Measurements from ENCODE around the gene EIF3K.
"Not testable (repeated sequence)": the region's sequence is repeated elsewhere in the genome, so short reads cannot be mapped to it uniquely, and the experiment has no call there.

EIF3K gene

DNA sequence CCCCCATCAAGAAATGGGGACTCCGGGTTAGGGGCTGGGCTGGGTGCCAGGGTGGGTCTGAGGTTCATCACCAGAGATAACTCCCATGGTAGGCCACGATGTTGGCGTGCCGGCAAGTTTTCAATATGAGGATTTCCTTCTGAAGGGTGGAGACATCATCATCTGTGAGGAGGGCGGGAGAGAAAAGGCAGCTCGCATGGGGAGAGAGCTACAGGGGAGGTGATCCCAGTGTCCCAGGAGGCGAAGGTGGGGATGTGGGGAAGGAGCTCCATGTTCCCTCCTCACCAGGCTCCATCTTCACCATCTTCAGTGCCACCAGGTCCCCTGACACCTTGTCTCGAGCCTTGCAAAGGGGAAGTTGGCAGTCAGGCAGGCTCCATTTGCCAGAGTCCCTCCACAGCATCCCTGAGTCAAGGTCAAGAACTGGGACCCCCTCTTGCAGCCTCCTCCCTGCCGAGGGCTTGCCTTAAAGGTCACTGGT is 1.7 kb upstream of the EIF3K start:
- in situ Hi-C loops (cut with HindIII; ENCODE audit: low sequenced_read_pairs): no loop called here

DNA sequence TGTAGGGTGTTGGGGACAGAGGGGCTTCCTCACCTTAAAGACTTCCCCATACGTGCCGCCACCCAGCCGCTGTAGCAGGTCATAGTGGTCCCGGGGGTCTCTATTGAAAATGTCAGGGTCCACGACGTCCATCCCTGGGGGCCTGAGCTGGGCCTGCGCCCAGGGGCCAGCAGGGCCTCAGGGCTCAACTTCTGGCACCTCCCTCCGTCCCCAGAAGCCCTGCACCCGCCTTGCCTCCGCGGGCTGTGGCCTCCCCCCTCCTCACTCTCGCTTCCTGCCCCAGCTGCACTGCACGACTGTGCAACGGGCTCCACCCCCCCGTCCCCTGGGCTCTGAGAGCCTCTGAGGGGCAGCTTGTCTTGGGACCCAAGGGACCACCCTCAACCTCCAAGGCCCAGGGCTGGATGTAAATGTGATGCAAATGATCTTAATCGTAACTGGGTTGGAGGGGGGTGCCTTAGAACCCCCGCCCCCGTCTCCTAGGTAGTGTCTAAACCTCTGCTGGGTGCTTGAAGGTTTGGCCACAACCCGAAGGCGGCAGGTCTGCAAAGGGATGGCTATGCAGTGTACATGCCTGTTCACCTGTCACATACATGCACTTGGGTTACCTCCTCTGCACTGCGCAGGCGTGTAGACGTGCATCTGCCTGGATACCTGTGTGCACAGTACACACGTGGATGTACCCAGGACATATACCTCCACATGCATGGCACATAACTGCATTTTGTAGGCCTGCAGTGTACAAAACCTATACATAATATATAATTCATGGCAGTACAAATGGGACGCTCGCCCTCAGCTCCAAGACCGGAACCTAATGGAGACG is 1.0 kb upstream of the EIF3K start, which contains the start of gene MAP4K1:
MAP4K1 (minus strand) TSS at position 190 of the 826 bp plus-strand sequence; CDS start at position 132, 58 bp downstream.
- in situ Hi-C loops (cut with HindIII; ENCODE audit: low sequenced_read_pairs): no loop called here

DNA sequence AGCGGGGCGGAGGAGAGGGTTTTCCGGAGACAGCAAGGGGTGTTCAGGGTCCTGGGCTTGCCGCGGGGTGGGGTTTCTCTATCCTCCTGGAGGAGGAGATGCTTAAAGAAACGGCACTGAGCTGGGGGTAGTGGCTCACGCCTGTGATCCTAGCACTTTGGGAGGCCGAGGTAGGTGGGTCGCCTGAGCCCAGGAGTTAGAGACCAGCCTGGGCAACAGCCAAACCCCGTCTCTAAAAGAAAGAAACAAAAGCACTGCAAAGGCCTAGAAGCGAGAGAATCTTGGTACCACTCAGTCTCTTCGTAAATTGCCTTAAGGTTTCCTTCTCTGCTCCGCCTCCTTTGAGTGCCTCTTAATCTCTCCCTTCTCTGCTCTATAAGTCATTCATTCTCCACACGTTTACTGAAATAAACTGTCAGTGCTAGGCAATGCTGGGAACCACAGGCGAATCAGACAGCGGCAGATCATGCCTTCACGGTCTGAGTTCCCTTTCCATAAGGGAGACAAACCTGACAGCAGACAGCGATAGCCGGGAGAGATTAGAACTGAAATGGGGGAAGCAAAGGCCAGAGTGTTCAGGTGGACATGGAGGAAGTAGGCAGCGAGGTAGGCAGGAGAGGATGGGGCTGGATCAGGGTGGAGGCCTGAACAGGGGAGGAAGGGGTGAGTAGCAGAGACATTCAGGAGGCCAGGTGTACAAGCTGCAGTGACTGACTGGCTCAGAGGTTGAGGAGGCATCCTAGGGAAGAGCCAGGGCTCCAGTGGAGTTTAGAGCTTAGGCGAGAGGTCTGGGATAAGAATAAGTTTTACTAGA is 580 bp downstream of the EIF3K start:
- in situ Hi-C loops (cut with HindIII; ENCODE audit: low sequenced_read_pairs): no loop called here

DNA sequence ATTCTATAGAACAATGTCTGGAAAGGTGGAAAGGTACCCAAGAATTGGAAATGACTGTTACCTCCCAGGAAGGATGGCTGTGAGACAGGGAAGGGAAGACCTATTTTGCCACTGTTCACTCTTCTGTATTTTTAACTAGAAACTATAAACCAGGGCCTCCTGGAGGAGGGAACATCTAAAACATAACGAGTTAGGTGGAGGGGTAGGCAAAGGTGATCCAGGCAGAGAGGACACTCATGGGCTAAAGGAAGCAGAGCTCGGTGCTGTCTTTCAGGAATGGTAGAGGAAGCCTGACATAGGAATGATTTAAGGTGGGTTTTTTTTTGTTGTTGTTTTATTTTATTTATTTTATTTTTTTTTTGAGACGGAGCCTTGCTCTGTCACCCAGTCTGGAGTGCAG is 5.8 kb downstream of the EIF3K start:
- in situ Hi-C loops (cut with HindIII; ENCODE audit: low sequenced_read_pairs): no loop called here

DNA sequence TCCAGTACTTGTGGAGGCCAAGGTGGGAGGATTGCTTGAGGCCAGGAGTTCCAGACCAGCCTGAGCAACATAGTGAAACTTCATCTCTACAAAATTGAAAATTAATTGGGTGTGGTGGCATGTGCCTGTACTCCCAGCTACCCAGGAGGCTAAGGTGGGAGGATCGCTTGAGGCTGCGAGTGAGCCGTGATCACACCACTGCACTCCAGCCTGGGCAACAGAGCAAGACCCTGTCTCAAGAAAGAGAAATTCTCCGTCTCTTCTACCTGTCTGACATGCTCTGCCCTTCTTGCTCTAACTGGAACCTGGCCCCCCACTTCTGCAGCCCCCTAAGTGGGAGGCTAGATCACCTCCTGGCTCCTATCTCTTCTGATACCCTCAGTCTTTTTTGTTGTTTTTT is 7.4 kb downstream of the EIF3K start:
- in situ Hi-C loops (cut with HindIII; ENCODE audit: low sequenced_read_pairs): no loop called here

DNA sequence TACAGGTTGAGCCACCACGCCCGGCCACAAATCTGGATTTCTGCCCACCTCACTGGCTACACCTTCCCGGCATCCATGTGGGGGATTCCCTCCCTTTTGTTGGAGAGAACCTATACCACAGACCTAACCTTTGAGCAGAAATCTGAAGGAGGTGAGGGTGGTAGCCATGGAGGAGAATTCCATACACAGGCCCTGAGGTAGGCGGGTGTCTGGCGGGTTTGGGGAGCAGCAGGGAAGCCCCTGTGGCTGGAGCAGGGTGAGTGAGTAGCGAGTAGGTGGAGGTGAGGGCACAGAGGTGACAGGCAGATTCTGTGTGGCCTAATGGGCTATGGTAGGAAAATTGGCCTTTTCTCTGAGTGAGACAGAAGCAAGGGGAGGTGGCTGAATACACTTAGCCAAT is 10.6 kb downstream of the EIF3K start:
- in situ Hi-C loops (cut with HindIII; ENCODE audit: low sequenced_read_pairs): no loop called here

DNA sequence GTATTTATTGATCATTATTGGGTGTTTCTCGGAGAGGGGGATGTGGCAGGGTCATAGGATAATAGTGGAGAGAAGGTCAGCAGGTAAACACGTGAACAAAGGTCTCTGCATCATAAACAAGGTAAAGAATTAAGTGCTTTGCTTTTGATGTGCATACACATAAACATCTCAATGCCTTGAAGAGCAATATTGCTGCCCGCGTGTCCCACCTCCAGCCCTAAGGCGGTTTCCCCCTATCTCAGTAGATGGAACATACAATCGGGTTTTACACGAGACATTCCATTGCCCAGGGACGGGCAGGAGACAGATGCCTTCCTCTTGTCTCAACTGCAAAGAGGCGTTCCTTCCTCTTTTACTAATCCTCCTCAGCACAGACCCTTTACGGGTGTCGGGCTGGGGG is 12.3 kb downstream of the EIF3K start:
- in situ Hi-C loops (cut with HindIII; ENCODE audit: low sequenced_read_pairs): not testable (repeated sequence)

DNA sequence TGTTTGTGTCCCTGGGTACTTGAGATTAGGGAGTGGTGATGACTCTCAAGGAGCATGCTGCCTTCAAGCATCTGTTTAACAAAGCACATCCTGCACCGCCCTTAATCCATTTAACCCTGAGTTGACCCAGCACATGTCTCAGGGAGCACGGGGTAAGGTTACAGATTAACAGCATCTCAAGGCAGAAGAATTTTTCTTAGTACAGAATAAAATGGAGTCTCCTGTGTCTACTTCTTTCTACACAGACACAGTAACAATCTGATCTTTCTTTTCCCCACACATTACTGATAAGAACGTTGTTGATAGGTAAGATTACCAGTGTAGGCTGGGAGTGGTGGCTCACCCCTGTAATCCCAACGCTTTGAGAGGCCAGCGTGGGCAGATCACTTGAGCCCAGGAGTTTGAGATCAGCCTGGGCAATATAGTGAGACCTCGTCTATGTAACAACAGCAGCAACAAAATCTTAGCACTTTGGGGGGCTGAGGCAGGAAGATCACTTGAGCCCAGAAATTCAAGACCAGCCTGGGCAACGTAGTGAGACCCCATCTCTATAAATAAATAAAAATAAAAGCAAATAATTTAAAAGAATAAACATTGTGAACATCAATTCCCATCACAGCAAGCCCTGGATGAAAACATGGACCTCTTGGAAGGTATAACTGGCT is 13.0 kb downstream of the EIF3K start:
- in situ Hi-C loops (cut with HindIII; ENCODE audit: low sequenced_read_pairs): not testable (repeated sequence)

DNA sequence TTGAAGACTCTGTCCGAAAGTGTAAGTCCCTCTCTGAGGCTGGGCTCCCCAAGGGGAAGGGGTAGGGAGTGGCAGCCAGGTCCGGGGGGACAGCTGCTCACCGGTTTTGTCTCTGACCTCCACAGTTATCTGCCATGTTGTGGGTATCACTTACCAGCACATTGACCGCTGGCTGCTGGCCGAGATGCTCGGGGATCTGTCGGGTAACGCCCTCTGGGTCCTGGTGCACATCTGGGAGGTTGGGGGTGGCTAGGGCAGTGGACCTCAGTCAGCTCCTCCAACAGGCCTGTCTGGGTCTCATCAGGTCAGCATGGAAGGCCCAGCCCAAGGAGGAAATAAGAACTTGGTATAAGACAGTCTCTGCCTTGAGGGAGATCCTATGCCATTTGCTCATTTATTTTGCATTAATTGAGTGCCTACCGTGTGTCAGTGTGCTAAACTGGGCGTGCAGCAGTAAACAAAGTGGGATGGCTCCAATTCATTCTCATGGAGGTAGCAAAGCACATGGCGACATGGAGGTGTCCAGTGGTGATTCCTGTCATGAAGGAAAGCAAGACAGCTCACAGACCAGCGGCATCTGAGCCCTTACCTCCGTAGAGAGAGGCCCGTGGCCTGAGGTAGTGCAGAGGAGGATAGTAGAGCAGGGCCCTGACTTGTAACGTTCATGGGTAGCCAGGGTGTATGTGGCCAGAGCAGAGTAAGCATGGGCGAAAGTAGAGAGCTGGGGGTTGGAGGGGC is 13.7 kb downstream of the EIF3K start:
- in situ Hi-C loops (cut with HindIII; ENCODE audit: low sequenced_read_pairs): no loop called here

DNA sequence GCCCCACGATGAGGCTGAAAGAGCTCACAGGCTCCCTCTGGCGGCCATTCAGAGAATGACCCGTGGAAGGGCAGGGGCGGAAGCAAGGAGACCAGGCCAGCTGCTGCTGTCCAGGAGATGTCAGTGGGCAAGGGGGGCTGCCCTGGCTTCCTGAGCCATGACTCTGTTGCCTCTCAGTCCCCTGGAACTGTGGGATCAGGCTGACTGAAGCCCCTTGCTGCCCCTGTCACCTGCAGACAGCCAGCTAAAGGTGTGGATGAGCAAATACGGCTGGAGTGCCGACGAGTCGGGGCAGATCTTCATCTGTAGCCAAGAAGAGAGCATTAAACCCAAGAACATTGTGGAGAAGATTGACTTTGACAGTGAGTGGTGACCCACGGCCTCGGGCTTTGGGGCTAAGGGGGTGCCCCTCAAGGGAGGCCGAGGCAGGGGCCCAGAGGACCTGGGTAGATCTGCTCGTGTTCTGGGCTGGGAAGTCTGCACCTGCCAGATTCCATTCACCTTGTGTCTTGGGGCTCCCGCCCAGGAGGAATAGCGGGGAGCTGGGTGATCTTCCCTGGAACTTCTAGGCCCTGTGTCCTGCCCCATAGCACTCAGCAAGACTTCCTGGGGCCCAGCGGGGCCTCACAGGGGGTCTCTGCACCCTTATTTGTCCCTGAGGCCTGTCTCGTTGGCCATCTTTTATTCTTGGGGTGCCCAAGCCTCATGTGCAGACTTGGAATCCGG is 15.9 kb downstream of the EIF3K start:
- in situ Hi-C loops (cut with HindIII; ENCODE audit: low sequenced_read_pairs): no loop called here

DNA sequence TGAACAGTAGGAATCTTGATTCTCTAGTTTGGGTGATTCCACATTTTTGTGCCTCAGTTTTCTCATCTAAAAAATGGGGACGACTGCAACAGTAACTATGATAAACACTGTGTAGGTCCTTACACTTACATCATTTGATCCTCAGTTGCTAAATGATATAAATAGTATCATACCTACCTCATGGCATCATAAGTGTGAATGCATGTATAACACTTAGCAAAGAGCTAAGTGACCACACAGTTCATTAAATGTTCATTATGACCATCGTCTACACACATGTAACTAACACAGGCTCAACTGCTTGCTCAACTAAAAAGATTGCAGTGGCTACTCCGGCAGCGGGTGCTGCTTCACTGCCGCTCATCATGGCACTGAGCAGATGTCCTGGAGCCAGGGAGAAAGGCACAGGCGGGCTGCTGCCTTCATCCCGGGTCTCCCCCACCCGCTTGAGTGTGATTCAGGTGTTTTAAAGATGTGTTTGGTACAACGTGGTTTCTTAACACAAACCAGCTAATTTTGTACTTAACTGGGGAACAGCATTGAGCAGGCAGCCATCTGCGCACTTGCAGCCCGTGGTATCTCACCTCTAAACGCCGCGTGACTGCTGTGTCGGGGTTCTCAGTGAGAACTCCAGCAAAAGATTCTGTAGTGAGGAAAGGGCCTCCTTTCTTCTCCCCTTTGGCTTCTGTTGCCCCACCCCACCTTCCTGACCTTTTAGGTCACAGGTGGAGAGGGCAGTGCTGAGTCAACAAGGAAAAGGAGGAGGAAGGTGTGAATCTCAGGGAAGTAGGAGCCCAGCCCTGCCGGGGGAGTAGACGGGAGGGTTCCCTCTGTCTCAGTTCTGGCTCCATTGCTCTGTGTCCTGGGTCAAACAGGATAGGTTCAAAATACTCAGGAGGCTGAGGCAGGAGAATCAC is 16.8 kb downstream of the EIF3K start:
- in situ Hi-C loops (cut with HindIII; ENCODE audit: low sequenced_read_pairs): no loop called here

DNA sequence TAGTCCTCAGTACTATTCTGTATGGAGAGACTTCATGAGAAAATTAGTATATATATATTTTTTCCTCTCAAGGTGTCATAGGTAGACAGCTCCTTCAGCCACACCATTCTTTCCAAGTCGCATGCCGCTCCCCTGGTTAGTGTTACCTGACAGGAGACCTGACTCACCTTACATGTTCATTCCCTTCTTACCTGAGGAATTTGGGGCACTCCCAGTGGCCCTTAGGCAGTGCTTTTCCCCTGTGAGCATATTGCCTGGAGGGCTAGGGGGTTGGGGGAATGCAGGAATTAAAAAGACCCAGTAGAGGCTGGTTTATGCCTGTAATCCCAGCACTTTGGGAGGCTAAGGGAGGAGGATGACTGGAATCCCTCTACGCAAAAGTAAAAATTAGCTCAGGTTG is 19.5 kb downstream of the EIF3K start:
- in situ Hi-C loops (cut with HindIII; ENCODE audit: low sequenced_read_pairs): no loop called here

DNA sequence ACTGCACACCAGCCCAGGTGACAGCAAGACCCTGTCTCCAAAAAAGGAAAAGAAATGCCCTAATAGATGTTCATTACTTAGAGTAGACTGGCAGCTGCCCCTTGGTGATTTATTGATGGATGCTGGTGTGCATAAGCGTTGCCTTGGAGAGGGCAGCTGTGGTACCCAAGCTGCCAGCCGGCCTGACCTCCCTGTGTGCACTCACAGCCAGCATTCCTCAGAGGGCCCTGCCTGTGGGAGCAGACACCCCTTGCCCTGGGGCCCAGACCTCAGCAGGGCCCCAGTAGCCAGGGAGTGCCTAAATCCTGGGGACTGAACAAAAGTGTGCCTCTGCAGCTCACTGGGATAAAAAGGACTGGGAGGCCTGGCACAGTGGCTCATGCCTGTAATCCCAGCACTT is 20.7 kb downstream of the EIF3K start:
- in situ Hi-C loops (cut with HindIII; ENCODE audit: low sequenced_read_pairs): no loop called here

DNA sequence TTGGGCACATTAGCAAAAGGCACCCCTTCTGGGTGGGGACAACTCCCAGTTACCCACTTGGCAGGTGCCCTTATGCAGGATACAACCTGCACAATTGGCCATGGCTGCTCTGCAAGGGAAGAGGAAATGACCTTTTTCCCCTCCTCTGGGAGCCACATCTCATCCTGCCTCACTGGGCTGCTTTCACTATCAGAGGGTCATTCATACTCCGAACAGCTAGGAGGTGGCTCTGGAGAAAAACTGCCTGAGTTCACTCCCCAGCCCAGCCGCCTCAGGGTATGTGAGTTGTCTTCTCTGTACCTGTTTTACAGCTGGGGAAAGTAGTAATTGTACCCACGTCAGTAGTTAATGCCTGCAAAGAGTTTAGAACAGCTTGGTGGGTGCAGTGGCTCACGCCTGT is 21.4 kb downstream of the EIF3K start:
- in situ Hi-C loops (cut with HindIII; ENCODE audit: low sequenced_read_pairs): no loop called here

DNA sequence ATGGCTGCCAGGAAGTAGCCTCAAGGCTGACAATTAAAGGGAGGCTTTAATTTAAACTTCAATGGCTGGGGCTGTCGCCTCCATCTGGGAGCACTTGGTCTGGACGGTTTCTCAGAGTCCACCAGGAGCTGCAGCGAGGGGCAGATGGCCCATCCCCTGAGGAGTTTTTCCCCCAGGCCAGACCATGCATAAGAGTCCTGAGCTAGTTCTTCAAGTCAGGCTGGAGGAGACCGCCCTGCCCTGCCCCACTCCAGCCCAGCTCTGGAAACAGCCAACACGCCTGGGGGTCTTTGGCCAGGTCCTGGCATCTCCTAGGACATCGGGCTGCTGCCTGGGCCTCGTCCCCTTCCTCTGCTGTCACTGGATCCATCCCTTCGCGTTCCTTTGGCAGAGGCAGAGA is 23.2 kb downstream of the EIF3K start:
- in situ Hi-C loops (cut with HindIII; ENCODE audit: low sequenced_read_pairs): no loop called here

DNA sequence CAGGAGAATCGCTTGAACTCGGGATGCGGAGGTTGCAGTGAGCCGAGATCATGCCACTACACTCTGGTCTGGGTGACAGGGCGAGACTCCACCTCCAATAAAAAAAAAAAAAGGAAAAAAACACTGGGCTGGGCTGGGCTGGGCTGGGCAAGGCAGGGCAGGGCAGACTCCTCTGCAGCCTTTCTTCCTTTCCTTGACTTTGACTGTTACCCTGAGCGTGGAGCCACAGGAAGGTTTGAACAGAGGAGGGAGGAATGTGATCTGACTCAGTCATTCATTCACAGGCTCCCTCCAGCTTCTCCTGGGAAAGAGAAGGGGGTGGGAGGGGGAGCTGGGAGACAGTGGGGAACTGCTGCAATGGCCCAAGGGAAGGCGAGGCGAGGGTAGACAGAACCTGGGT is 25.7 kb downstream of the EIF3K start:
- in situ Hi-C loops (cut with HindIII; ENCODE audit: low sequenced_read_pairs): no loop called here

DNA sequence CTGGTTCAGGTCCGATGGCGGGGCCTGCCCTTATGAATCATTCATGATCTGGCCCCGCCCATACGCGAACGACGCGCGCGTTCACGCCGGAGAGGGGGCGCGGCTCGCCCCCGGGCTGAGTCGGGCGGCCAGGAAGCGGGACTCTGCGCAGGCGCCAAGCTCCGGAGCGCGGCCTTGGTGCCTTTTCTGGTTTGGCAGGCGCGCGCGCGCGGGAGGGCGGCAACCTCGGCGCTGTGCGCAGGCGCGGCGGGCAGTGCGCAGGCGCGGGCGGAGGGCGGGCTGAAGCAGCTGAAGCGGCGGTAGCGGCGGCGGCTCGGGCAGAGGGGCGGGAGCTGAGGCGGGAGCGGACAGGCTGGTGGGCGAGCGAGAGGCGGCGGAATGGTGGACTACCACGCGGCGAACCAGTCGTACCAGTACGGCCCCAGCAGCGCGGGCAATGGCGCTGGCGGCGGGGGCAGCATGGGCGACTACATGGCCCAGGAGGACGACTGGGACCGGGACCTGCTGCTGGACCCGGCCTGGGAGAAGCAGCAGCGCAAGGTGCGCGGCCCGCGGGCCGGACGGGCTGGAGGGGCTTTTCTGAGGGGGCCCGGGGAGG is 28.5 kb downstream of the EIF3K start, which contains the start of gene ACTN4:
ACTN4 (plus strand) TSS at position 282 of the 598 bp plus-strand sequence; CDS start at position 379, 97 bp downstream.
- in situ Hi-C loops (cut with HindIII; ENCODE audit: low sequenced_read_pairs): no loop called here

DNA sequence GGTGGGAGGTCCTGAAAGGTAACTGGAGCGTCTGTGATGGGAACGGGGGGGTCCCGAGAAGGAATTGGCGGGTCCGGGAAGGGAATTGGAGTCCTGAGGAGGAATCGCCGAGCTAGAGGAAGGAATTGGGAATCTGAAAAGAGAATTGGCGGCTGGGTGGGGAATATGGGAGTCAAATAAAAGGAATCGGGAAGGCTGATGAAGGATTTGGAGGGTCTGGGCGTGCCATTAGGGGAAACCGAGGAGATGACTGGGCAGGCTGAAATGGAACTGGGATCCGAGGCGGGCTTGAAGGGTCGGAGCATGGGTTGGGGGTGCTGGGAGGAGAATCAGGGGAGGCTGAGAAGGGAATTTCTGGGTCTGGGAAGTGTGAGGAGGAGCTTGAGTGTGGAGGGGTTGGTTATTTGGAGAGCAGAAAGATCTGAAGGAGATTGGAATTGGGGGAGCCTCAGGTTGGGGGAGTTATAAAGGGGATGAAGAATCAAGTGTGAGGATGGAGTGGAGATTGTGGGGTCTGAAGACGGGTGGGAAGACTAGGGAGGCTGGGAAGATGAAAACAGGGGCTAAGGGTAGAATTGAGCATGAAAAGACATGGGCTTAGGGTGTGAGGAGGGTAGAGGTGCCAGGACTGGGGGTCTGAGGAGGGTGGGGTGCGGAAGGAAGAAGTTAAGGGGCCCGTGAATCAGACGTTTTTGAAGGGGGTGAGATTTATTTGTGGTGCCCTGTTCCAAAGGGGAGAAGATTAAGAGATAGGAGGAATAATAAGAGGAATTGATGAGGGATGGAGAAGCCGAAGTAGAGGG is 29.2 kb downstream of the EIF3K start:
- in situ Hi-C loops (cut with HindIII; ENCODE audit: low sequenced_read_pairs): no loop called here
